HuH-7.5 (cell line): Measurements from ENCODE around the gene PTPRS.

Source experiments
- DNase-seq: peaks from one replicate; pipeline ENCODE4 v3.0.0; 2011; ENCODE audit warnings: low spot score

The PTPRS gene

GRCh38 chr19:5355076-5355475 is 14.5 kb upstream of the PTPRS start:
- no peak for DNase-seq

GRCh38 chr19:5354403-5354802 is 13.8 kb upstream of the PTPRS start:
- no peak for DNase-seq

GRCh38 chr19:5352229-5352763 is 11.7 kb upstream of the PTPRS start:
- DNase-seq: no peak

- DNase-seq: no peak
These were observed 11.2 kb upstream of the PTPRS start for GRCh38 chr19:5351731-5352228.

GRCh38 chr19:5349041-5349440 is 8.4 kb upstream of the PTPRS start:
- DNase-seq: no peak

GRCh38 chr19:5345895-5346386 is 5.3 kb upstream of the PTPRS start:
- DNase-seq: no peak

GRCh38 chr19:5343848-5344247 is 3.2 kb upstream of the PTPRS start:
- DNase-seq: no peak

GRCh38 chr19:5342573-5343201 is 2.1 kb upstream of the PTPRS start:
- DNase-seq: no peak

GRCh38 chr19:5341981-5342380 is 1.4 kb upstream of the PTPRS start:
- no peak for DNase-seq

- DNase-seq: no peak
These were observed 822 bp upstream of the PTPRS start for GRCh38 chr19:5341448-5341820.

GRCh38 chr19:5339950-5340636 is 519 bp downstream of the PTPRS start:
- DNase-seq: no peak

GRCh38 chr19:5339198-5339949 is 1.2 kb downstream of the PTPRS start:
- DNase-seq: no peak

GRCh38 chr19:5338656-5339197 is 1.9 kb downstream of the PTPRS start:
- no peak for DNase-seq

- DNase-seq: no peak
These were observed 2.6 kb downstream of the PTPRS start for GRCh38 chr19:5337708-5338655.

- DNase-seq: no peak
These were observed 3.5 kb downstream of the PTPRS start for GRCh38 chr19:5337126-5337525.

GRCh38 chr19:5336195-5336965 is 4.2 kb downstream of the PTPRS start:
- no peak for DNase-seq

GRCh38 chr19:5335593-5335992 is 5.0 kb downstream of the PTPRS start:
- DNase-seq: no peak

- DNase-seq: no peak
These were observed 5.7 kb downstream of the PTPRS start for GRCh38 chr19:5334824-5335500.

GRCh38 chr19:5334366-5334739 is 6.3 kb downstream of the PTPRS start:
- no peak for DNase-seq
